GF-D8 (cell line): ENCODE measurements around the gene ZNF71.
A peak's percentile ranks its signal among the peaks of the same experiment; 100 is the strongest.
"Not testable (repeated sequence)": the region's sequence is repeated elsewhere in the genome, so short reads cannot be mapped to it uniquely, and the experiment has no call there.

Experiments
- DNase-seq: peaks from one replicate; lab custom pipeline; 2025; lab: John Stamatoyannopoulos, UW

ZNF71 gene

GRCh38 chr19:56622374-56622773 is 27.3 kb downstream of the ZNF71 start:
- no peak for DNase-seq

- no peak for DNase-seq
Observed at GRCh38 chr19:56623006-56623405, 27.9 kb downstream of the ZNF71 start.

- DNase-seq, result no peak
Observed at GRCh38 chr19:56625708-56626107, 30.6 kb downstream of the ZNF71 start.

GRCh38 chr19:56633021-56633420 is 37.9 kb downstream of the ZNF71 start:
- no peak for DNase-seq

- DNase-seq, result no peak
Observed at GRCh38 chr19:56637976-56638555, 43.0 kb downstream of the ZNF71 start.

- DNase-seq, result no peak
Observed at GRCh38 chr19:56639217-56639616, 44.1 kb downstream of the ZNF71 start.

GRCh38 chr19:56642711-56643459 is 47.8 kb downstream of the ZNF71 start, which contains the start of gene SMIM17:
Gene SMIM17, plus strand, starts transcription at chr19:56643159. Its CDS starts 2,509 bp downstream, at chr19:56645668.
- DNase-seq, result no peak

GRCh38 chr19:56643460-56643955 is 48.4 kb downstream of the ZNF71 start:
- DNase-seq, result no peak

- no peak for DNase-seq
Observed at GRCh38 chr19:56654151-56654550, 59.0 kb downstream of the ZNF71 start.

- DNase-seq, result no peak
Observed at GRCh38 chr19:56660381-56661107, 65.4 kb downstream of the ZNF71 start.

- no peak for DNase-seq
Observed at GRCh38 chr19:56661248-56661647, 66.1 kb downstream of the ZNF71 start.

GRCh38 chr19:56663931-56664500 is 68.9 kb downstream of the ZNF71 start:
- DNase-seq, result no peak

GRCh38 chr19:56664511-56664910 is 69.4 kb downstream of the ZNF71 start:
- no peak for DNase-seq

GRCh38 chr19:56667311-56667870 is 72.3 kb downstream of the ZNF71 start:
- no peak for DNase-seq

- no peak for DNase-seq
Observed at GRCh38 chr19:56668676-56669075, 73.6 kb downstream of the ZNF71 start.

GRCh38 chr19:56670401-56670960 is 75.4 kb downstream of the ZNF71 start:
- DNase-seq, result no peak

- DNase-seq, result no peak
Observed at GRCh38 chr19:56670961-56671612, 76.0 kb downstream of the ZNF71 start.

GRCh38 chr19:56671613-56671994 is 76.5 kb downstream of the ZNF71 start, which contains the start of gene ZNF835:
Gene ZNF835, minus strand, starts transcription at chr19:56671757. Its CDS starts 6,559 bp downstream, at chr19:56665198.
- peak; percentile 65 for DNase-seq

GRCh38 chr19:56672610-56673009 is 77.5 kb downstream of the ZNF71 start:
- not testable (repeated sequence) for DNase-seq
